ENCODE measurements around the gene ANKFY1. TPM values are rescaled to one million over a fixed set of nuclear protein-coding genes. Genes with fewer than 3 reads are reported as not detected.

ANKFY1 gene
- total RNA-seq, 1 experiment from 2014 or later, result 12.0 TPM

GRCh38 chr17:4179071-4179470, 84.7 kb downstream of the ANKFY1 start:
- no peak for DNase-seq (ENCODE audit: low spot score)

- DNase-seq (ENCODE audit: low spot score), result no peak
These were observed 85.1 kb downstream of the ANKFY1 start for GRCh38 chr17:4178651-4179050.

- no peak for DNase-seq (ENCODE audit: low spot score)
These were observed 86.0 kb downstream of the ANKFY1 start for GRCh38 chr17:4177806-4178205.

DNA sequence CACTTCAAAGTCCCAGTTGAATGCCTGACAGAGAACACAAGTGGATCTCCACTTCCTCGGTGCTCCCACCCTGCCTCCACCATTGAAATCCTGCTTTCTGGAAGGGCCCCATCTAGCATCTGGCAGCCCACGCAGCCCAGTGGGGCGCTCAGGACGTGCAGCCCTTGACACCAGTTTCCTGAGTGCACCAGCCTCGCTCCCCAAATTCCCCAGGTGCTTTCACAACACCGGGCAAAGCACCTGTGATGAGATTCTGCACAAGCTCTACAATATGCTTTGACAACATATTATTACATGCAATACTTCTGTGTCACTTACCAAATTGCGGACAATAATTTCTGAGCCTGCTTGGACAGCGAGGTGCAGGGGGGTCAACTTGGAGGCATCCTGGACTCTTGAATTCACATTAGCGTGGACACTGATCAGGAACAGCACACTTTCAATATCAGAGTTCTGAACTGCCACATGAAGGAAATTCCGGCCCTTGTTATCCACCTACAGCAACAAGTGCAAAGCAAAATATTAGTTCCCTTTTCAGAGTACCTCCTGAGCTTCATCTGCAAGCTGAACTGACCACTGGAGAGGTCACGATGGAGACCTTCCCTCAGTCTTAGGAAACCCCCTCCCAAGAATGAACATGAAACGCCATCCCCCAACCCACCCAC, 86.8 kb downstream of the ANKFY1 start:
- DNase-seq (ENCODE audit: low spot score), result no peak

GRCh38 chr17:4175921-4176807, 87.6 kb downstream of the ANKFY1 start:
- DNase-seq (ENCODE audit: low spot score), result no peak

- no peak for DNase-seq (ENCODE audit: low spot score)
These were observed 89.2 kb downstream of the ANKFY1 start for GRCh38 chr17:4174556-4174955.

DNA sequence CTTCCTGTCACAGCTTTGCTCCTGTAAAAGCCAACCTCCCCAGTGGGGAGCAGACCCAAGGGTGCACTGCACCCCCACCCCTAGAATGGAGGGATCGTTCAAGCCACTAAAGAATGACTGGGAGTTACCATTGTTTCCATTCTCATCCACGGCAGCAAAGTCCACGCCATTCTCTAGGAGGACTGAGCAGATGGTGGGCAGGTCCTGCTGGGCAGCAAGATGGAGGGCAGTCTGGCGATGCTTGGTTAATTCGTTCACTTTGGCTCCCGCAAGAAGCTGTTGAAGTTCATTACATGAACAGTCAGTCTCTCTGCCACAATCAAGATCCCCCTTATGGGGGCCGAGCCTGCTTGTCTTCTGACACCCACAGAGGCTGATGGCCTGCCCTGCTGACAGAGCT, 90.0 kb downstream of the ANKFY1 start:
- DNase-seq (ENCODE audit: low spot score), result no peak

DNA sequence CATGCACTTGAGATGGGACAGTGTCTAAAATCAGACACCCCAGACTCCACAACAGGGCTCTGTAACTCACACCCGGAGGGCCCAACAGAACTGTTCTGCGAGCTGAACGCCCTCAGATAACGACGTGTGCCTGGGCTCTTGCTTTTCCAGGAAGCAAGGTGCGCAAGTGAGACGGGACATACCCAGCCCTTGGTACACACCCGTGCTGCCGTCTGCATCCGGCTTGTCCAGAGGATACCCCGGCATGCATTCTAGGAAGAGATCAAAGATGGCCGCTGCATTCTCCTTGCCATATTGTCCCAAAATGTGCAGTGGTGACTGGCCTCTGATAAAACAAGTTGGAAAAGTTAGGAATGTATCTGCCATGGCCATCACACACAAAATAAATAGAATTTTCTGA, 91.4 kb downstream of the ANKFY1 start:
- no peak for DNase-seq (ENCODE audit: low spot score)

DNA sequence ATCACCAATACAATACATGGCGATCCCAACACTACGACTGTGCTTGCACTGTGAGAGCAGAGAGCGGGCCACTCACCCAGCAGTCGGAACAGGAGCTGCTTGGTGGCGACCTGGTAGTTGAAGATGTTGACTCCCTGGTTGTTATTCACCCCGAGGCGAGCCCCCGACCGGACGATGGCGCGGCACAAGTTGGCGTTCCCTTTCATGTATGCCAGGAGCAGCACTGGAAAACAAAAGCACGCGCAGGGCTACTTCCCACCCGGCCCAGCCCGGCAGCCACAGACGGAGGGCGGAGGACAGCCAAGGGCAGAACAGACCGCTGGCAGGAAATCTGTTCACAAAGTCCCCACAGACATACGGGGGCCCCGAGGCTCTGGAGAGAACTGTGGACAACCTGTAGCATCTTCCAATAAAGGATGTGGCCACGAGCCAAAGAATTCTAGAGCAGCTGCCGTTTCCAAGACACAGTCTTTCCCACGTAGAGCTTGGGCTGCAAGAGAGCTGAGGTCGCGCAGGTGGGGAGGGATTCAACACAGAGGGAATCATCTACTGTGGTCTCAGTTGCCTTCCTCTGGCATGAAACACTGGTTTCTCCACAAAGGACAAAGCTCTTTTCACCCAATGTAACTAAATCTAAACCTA, 93.0 kb downstream of the ANKFY1 start:
- DNase-seq (ENCODE audit: low spot score), result no peak

DNA sequence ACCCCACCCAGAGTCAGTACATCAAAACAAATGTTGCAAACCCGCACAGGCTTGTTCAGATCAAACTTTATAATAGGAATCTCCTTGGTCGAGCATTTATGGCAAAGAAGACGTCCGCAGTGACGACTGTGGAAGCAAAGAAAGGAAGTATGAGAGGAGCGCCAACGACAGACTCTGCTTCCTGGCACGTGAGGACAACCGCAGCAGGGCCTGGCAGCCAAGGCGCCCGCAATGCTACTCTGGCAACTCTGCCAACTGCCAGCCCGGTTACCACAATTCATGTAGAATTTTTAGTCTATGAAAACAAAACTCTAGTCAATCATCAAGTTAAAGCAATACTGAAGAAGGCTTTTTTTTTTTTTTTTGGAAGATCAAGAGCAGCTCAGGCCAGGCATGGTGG, 96.0 kb downstream of the ANKFY1 start:
- no peak for DNase-seq (ENCODE audit: low spot score)

GRCh38 chr17:4166419-4166818, 97.4 kb downstream of the ANKFY1 start:
- DNase-seq (ENCODE audit: low spot score), result no peak

DNA sequence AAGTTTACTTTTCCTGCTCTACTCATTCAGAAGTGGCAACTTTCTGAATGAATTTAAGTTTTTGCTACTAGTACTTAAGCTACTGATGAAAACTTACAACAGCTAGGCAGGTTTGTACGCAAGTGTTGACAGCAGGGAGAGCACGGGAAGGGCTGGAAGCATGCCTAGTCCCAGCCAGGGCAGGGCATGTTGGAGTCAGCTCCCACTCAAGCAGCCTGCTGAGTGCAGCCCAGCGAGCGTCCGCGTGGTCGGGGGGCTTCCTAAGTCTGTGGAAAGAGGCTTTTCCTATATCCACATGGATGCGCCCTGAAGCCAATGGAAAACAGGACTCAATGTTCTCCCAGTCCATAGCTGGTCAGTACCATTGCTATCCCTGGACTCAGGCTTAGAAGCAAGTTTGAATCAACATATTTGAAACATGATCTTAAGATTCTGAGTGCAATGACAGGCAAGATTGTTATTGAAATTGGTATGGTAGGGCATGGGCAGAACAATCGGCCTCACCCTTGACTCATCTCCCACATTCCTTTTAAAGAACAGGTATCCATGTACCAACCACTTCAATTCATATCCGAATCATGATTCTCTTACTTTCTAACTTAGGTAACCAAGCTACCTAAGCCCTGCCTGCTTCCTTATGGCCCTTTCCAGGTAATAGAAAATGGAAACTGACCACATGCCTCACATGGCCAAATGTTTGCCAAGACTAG, 98.3 kb downstream of the ANKFY1 start:
- no peak for DNase-seq (ENCODE audit: low spot score)

DNA sequence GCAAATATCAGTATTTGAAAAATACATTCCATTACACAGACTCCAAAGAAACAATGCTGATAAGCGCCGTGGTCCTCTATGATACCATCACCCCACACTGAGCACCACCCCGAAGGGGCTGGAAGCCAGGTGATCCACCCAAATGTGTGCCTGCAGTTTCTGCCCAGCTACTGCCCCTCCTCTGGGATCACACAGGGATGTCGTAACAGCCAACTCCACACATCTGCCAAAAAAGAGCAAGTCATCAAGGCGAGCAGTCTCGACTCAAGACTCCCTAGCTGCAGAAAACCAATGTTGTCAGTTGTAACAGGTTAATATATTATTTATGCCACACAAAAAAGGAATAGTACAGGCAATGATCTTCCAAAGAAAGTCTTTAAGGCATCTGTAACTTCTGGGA, 99.8 kb downstream of the ANKFY1 start:
- DNase-seq (ENCODE audit: low spot score), result peak; percentile 10

DNA sequence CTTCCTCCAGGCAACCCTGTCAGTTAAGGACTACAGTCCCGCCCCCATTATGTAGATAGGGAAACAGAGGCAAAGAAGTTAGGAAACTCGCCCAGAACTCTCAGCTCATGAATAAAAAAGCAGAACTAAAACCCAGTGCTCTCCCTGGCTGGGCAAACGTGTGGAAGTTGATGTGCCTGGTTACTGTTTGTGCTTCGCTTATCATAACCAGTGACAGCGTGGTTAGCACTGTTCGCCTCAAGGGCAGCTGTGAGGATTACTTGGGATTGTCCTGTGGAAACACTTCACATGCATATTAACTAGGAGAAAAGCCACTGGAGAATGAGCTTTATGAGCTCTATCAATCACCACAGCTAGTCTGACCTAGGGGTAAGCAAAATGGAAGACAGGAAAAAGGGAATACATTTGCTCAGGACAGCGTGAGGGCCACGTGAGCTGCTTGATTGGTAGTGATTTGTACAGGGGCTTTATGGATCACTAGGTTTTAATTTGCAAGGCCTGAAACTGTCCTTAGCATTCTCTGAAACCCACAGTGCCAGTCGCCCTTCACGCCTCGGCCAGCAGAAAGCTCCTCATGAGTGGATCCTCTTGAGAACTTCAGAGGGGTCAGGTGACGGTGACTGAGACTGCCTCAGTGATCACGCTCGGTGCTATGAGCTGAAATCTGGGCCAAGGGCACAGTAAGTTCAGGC, 100.9 kb downstream of the ANKFY1 start:
- DNase-seq (ENCODE audit: low spot score), result peak; percentile 19

DNA sequence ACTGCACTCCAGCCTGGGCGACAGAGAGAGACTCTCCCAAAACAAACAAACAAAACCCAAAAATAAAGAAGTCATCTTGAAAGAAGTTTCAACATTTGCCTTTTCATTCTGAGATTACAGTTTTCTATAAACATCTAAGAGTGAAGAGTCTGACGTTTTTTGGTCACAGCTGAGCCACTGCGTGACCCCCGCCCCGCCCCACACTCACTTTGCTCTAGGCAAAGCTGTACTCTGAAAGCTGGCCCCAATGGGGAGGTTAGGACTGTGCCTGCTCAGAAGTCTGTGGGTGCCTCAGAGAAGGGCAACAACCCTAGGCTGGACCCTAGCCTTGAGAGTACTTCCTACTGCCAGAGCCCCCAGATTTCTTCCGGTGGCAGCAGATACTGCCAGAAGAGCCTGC, 101.5 kb downstream of the ANKFY1 start:
- peak; percentile 6 for DNase-seq (ENCODE audit: low spot score)

DNA sequence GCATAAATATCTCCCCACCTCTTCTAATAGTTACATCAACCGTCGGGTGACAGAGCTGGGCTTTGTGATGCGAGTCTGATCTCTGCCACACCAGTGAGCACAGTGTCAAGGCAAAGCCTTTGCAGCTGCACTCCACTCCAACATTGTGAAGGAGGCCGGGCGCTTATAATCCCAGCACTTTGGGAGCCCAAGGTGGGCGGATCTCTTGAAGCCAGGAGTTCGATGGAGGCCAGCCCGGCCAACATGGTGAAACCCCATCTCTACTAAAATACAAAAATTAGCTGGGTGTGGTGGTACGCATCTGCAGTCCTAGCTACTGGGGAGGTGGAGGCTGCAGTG, 101.8 kb downstream of the ANKFY1 start:
- no peak for DNase-seq (ENCODE audit: low spot score)

GRCh38 chr17:4161192-4161966, 102.4 kb downstream of the ANKFY1 start:
- peak; percentile 90 for DNase-seq (ENCODE audit: low spot score)

- no peak for DNase-seq (ENCODE audit: low spot score)
These were observed 103.4 kb downstream of the ANKFY1 start for GRCh38 chr17:4160294-4160859.

DNA sequence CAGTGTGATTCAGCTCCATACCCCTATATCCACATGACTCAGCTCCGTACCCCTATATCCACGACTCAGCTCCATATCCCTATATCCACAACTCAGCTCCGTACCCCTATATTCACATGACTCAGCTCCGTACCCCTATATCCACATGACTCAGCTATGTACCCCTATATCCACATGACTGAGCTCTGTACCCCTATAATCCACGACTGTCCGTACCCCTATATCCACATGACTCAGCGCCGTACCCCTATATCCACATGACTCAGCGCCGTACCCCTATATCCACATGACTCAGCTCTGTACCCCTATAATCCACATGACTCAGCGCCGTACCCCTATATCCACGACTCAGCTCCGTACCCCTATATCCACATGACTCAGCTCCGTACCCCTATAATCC, 104.0 kb downstream of the ANKFY1 start:
- no peak for DNase-seq (ENCODE audit: low spot score)

GRCh38 chr17:4157618-4158333, 106.0 kb downstream of the ANKFY1 start:
- no peak for DNase-seq (ENCODE audit: low spot score)
